ENCODE measurements around the gene BRSK2. TPM values are rescaled to one million over a fixed set of nuclear protein-coding genes. Genes with fewer than 3 reads are reported as not detected.
A peak's percentile ranks its signal among the peaks of the same experiment; 100 is the strongest.

The BRSK2 gene
- total RNA-seq, 1 donor from 2014 or later, result 0.62 TPM

DNA sequence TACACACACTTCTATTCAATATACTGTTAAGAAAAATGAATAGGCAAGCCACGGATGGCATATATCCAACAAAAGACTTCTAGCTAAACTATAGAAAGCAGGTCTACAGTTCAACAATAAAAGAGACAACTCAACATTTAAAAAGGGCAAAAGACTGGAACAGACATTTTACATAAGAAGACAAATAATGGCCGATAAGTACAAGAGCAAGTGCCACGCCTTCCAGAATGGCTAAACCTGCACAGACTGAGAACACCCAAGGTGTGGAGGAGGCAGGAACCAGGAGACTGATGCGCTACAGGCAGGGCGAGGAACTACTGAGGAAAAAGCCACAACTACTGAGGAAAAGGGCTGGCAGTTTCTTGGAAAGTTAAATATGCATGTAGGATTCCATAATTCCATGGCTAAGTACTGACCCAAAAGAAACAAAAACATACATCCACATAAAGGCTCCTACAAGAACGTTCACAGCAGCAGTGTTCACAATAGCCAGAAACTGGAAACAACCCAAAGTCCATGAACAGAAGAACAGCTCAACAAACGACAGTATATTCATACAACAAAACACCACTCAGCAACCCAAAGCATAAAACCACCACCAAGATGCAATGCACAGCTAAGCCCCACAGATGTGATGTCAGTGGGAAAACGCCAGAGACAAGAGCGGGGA, 106.5 kb downstream of the BRSK2 start:
- Histone ChIP-seq H3K9me3 (no peaks in the 10 kb centered on the region), H3K4me3 (no peak overlapping the region), H3K36me3 (peaks cover 13% of the 10 kb centered on the region), H3K27ac (no peak overlapping the region), H3K4me1 (peaks cover 43% of the 10 kb centered on the region), H3K27me3 (ENCODE audit: low read depth) (no peaks in the 10 kb centered on the region)
- ATAC-seq, result no peak
- DNase-seq, result peak; percentile 14
- TF ChIP-seq, protein P1, sequence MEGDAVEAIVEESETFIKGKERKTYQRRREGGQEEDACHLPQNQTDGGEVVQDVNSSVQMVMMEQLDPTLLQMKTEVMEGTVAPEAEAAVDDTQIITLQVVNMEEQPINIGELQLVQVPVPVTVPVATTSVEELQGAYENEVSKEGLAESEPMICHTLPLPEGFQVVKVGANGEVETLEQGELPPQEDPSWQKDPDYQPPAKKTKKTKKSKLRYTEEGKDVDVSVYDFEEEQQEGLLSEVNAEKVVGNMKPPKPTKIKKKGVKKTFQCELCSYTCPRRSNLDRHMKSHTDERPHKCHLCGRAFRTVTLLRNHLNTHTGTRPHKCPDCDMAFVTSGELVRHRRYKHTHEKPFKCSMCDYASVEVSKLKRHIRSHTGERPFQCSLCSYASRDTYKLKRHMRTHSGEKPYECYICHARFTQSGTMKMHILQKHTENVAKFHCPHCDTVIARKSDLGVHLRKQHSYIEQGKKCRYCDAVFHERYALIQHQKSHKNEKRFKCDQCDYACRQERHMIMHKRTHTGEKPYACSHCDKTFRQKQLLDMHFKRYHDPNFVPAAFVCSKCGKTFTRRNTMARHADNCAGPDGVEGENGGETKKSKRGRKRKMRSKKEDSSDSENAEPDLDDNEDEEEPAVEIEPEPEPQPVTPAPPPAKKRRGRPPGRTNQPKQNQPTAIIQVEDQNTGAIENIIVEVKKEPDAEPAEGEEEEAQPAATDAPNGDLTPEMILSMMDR (IDR thresholded peaks at IDR 0.05), result no peak
- intact Hi-C loops (cut with DNase I), result no loop called here

DNA sequence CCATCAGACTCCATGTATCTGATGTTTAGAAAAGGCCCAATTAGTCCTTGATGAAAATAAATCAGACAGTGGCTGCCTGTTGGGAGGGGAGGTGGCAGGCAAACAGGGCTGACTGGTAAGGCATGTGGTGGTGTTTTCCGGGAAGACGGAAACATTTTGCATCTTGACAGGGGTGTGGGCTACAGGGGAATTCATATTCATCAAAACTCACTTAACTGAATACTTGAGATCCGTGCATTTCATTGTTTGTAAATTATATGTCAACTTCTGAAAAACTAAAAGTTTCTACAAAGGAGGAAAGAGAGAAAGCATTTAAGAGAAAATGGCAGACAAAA, 107.0 kb downstream of the BRSK2 start:
- ATAC-seq, result no peak
- Histone ChIP-seq H3K36me3 (peaks cover 13% of the 10 kb centered on the region), H3K9me3 (no peaks in the 10 kb centered on the region), H3K27me3 (ENCODE audit: low read depth) (no peaks in the 10 kb centered on the region), H3K4me1 (peaks cover 43% of the 10 kb centered on the region), H3K4me3 (no peak overlapping the region), H3K27ac (no peak overlapping the region)
- TF ChIP-seq, protein P1 (IDR thresholded peaks at IDR 0.05), result no peak
- intact Hi-C loops (cut with DNase I), result no loop called here
- no peak for DNase-seq

DNA sequence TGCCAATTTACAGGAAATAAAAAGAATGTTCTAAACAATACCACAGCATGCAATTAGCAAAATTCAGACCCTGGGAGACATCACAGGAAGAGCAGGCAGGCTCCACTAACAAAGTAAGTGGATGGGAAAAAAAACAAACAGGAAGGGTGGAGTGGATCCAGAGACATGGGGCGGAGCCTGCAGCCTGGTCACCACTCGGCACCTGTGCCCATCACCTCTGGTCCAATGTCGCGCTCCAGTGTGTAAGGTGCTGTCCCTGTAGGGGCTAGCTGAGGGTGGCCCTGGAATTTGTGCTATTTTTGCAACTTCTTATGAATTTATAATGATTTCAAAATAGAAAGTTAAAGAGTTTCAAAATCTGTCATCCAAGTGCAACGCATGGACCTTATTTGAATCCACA, 107.9 kb downstream of the BRSK2 start:
- Histone ChIP-seq H3K9me3 (no peaks in the 10 kb centered on the region), H3K27me3 (ENCODE audit: low read depth) (no peaks in the 10 kb centered on the region), H3K4me1 (peaks cover 41% of the 10 kb centered on the region), H3K4me3 (no peak overlapping the region), H3K27ac (no peak overlapping the region), H3K36me3 (peaks cover 13% of the 10 kb centered on the region)
- no peak for ATAC-seq
- TF ChIP-seq, protein P1 (IDR thresholded peaks at IDR 0.05), result no peak
- intact Hi-C loops (cut with DNase I), result no loop called here
- peak; percentile 12 for DNase-seq

DNA sequence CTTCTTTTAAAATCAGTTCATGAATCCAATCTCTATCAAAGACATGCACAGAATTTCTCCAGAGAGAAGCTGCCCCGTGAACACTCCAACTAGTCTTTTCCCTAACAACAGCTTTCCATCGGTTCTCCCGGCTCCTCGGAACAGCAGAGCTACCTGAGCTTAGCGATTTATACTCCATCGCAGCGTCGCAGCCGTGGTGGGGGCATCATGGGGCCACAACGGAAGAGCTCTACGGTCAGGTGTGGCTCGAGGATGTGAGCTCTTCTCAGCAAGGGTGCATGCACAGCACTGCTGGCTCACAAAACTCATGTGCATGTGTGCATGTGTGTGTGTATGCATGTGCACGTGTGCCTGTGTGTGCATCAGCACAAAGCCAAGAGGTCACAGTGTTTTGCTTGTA, 108.5 kb downstream of the BRSK2 start:
- DNase-seq (peak; percentile 23), ATAC-seq (no peak)
- intact Hi-C loops (cut with DNase I), result no loop called here
- Histone ChIP-seq H3K4me1 (peaks cover 41% of the 10 kb centered on the region), H3K4me3 (no peak overlapping the region), H3K36me3 (peaks cover 13% of the 10 kb centered on the region), H3K9me3 (no peaks in the 10 kb centered on the region), H3K27me3 (ENCODE audit: low read depth) (no peaks in the 10 kb centered on the region), H3K27ac (no peak overlapping the region)
- TF ChIP-seq, protein P1 (IDR thresholded peaks at IDR 0.05), result no peak

DNA sequence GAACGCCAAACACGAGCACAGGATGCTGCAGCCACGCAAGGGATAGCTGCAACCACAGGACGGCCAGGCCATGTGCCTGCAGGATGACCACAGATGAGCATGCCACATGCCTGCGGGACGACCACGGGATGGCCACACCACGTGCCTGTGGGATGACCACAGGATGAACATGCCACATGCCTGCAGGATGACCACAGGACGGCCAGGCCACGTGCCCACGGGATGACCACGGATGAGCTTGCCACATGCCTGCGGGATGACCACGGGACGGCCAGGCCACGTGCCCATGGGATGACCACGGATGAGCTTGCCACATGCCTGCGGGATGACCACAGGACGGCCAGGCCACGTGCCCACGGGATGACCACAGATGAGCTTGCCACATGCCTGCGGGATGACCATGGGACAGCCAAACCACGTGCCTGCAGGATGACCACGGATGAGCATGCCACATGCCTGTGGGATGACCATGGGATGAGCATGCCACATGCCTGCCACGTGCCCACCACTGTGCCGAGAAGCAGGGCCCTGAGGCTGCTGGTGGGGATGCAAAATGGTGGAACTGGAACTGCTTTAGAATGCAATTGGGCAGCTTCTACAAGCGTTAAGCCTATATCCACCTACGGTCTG, 109.6 kb downstream of the BRSK2 start:
- Histone ChIP-seq H3K36me3 (peaks cover 13% of the 10 kb centered on the region), H3K27me3 (ENCODE audit: low read depth) (no peaks in the 10 kb centered on the region), H3K9me3 (no peaks in the 10 kb centered on the region), H3K4me3 (no peak overlapping the region), H3K4me1 (peaks cover 42% of the 10 kb centered on the region), H3K27ac (no peak overlapping the region)
- DNase-seq (peak; percentile 38), ATAC-seq (no peak)
- TF ChIP-seq, protein P1 (IDR thresholded peaks at IDR 0.05), result no peak
- intact Hi-C loops (cut with DNase I), result no loop called here
